HG03039 (cell line): ENCODE data around the gene C11orf91.
A peak's percentile ranks its signal among the peaks of the same experiment; 100 is the strongest.
"Not testable (repeated sequence)": the region's sequence is repeated elsewhere in the genome, so short reads cannot be mapped to it uniquely, and the experiment has no call there.

Experiments
- ATAC-seq: cut with Tn5 transposase; IDR thresholded peaks from one replicate; pipeline ENCODE4 v1.9.1; 2021; ENCODE audit warnings: mild to moderate bottlenecking, moderate library complexity; ENCODE audit not compliant: unreplicated experiment

C11orf91 gene

GRCh38 chr11:33672273-33672672 lies 28.4 kb downstream of the C11orf91 start:
- no peak for ATAC-seq

- no peak for ATAC-seq
Observed at GRCh38 chr11:33670250-33671011, 30.2 kb downstream of the C11orf91 start.

GRCh38 chr11:33669598-33670249 lies 30.9 kb downstream of the C11orf91 start:
- no peak for ATAC-seq

GRCh38 chr11:33668951-33669596 lies 31.6 kb downstream of the C11orf91 start:
- no peak for ATAC-seq

GRCh38 chr11:33668468-33668825 lies 32.2 kb downstream of the C11orf91 start:
- ATAC-seq: no peak

GRCh38 chr11:33667819-33668467 lies 32.7 kb downstream of the C11orf91 start:
- ATAC-seq: no peak

- ATAC-seq: no peak
Observed at GRCh38 chr11:33665350-33666106, 35.1 kb downstream of the C11orf91 start.

GRCh38 chr11:33664827-33665226 lies 35.8 kb downstream of the C11orf91 start:
- no peak for ATAC-seq

GRCh38 chr11:33664166-33664565 lies 36.5 kb downstream of the C11orf91 start:
- ATAC-seq: no peak

- no peak for ATAC-seq
Observed at GRCh38 chr11:33663121-33663520, 37.5 kb downstream of the C11orf91 start.

- not testable (repeated sequence) for ATAC-seq
Observed at GRCh38 chr11:33661526-33661925, 39.1 kb downstream of the C11orf91 start.

- ATAC-seq: no peak
Observed at GRCh38 chr11:33660962-33661361, 39.7 kb downstream of the C11orf91 start.

- no peak for ATAC-seq
Observed at GRCh38 chr11:33659370-33660139, 41.1 kb downstream of the C11orf91 start.

- ATAC-seq: no peak
Observed at GRCh38 chr11:33658195-33658900, 42.3 kb downstream of the C11orf91 start.

GRCh38 chr11:33657757-33658156 lies 42.9 kb downstream of the C11orf91 start:
- no peak for ATAC-seq

- ATAC-seq: no peak
Observed at GRCh38 chr11:33656768-33657167, 43.9 kb downstream of the C11orf91 start.

- ATAC-seq: peak; percentile 55
Observed at GRCh38 chr11:33655842-33656600, 44.6 kb downstream of the C11orf91 start.

- no peak for ATAC-seq
Observed at GRCh38 chr11:33654594-33654993, 46.0 kb downstream of the C11orf91 start.

- ATAC-seq: no peak
Observed at GRCh38 chr11:33652930-33653329, 47.7 kb downstream of the C11orf91 start.
